ENCODE data around the gene PDE6H.

PDE6H gene

GRCh38 chr12:14972816-14973215, at the start of gene PDE6H:
Gene PDE6H (plus strand): TSS chr12:14973042. CDS start chr12:14978013, 4,971 bp downstream.
- DNase-seq, result no peak

DNA sequence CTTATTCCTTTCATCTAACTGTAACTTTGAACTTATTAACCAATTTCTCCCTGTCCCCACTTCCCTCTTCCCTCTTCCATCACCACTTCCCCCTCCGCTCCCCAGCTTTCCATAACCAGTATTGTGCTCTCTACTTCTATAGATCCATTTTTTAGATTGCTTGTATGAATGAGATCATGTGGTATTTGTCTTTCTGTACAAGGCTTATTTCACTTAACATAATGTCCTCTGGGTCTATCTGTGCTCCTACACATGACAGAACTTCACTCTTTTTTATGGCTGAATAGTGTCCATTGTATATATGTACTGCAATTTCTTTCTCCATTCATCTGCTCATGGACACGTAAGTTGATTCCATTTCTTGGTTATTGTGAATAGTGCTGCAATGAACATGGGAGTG, 48.9 kb upstream of the PDE6H start:
- DNase-seq, result no peak

GRCh38 chr12:14924541-14924940, 48.3 kb upstream of the PDE6H start:
- DNase-seq, result no peak

GRCh38 chr12:14927267-14927666, 45.6 kb upstream of the PDE6H start:
- no peak for DNase-seq

- DNase-seq, result no peak
Measured at GRCh38 chr12:14928931-14929330, 43.9 kb upstream of the PDE6H start.

GRCh38 chr12:14930299-14930698, 42.5 kb upstream of the PDE6H start:
- no peak for DNase-seq

DNA sequence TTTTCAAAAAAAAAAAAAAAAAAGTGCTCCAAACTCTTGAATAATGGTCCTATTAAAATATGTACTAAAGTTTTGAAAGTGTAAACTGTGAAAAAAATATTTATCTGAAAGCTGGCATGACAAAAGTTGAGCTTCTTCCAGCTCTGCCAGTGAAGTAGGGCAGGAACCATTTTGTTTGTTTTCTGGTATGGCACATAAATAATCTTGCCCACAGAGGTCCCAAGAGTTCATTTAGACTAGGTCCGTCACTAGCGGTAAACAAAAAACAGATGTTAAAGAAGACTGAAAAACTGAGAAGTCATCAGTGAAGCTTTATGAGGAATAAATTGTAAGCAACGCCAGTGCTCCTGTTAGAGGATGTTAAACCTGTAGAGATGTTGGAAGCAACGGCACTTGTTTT, 41.5 kb upstream of the PDE6H start:
- no peak for DNase-seq

GRCh38 chr12:14931791-14932560, 40.9 kb upstream of the PDE6H start:
- DNase-seq, result no peak

DNA sequence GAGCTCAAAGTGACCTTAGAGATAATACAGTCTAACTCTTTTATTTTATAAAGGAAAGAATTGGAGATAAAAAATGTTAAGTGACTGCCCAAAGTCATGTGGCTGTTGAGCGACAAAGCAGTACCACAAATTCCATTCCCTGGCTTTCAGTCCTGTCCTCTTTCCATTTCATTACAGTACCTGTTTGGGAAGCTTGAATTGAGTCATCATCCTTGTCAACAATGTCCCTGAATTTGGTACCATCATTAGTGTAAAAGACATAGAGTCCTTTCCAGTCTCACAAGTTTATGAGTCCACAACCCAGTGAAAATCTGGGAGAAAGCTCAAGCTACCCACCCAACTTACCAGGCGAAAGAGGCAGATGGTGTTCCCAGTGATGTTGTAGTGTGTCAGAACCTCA, 38.3 kb upstream of the PDE6H start:
- DNase-seq, result no peak

GRCh38 chr12:14935031-14935430, 37.8 kb upstream of the PDE6H start:
- no peak for DNase-seq

- no peak for DNase-seq
Measured at GRCh38 chr12:14936224-14936861, 36.5 kb upstream of the PDE6H start.

- no peak for DNase-seq
Measured at GRCh38 chr12:14937014-14937413, 35.8 kb upstream of the PDE6H start.

- DNase-seq, result peak; percentile 32
Measured at GRCh38 chr12:14937689-14938088, 35.2 kb upstream of the PDE6H start.

DNA sequence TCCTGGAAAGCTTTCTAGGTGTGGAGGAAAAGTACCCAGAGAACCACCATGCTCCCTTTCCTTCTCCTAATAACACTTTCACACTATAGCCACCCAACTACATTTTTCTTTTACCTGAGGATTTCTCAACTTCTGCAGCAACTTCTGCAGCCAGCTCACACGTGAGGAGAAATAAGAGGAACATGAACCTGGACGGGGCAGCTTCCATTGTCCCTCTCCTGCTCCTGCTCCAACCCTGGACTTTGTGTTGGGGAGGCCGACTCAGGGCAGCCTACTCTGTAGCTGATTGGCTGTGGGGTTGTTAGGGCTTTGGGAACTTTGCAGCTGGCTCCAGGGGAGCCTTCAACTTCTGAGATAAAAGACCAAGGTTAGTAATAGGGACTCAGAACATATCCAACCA, 34.5 kb upstream of the PDE6H start, which contains the start of gene ERP27:
TSS of gene ERP27 (minus strand) at position 237 of the 400 bp plus-strand sequence. CDS start at position 208, 29 bp downstream.
- no peak for DNase-seq

DNA sequence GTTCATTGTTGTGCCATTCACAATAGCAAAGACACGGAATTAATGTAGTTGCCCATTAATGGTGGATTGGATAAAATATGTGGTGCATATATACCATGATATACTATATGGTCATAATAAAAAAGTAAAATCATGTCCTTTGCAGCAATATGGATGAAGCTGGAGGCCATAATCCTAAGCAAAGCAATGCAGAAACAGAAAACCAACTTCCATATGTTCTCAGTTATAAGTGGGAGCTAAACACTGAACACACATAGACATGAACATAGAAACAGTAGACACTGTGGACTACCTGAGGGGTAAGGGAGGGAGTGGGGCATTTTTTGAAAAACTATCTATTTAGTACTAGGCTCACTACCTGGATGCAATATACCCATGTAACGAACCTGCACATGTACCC, 31.5 kb upstream of the PDE6H start:
- DNase-seq, result no peak

DNA sequence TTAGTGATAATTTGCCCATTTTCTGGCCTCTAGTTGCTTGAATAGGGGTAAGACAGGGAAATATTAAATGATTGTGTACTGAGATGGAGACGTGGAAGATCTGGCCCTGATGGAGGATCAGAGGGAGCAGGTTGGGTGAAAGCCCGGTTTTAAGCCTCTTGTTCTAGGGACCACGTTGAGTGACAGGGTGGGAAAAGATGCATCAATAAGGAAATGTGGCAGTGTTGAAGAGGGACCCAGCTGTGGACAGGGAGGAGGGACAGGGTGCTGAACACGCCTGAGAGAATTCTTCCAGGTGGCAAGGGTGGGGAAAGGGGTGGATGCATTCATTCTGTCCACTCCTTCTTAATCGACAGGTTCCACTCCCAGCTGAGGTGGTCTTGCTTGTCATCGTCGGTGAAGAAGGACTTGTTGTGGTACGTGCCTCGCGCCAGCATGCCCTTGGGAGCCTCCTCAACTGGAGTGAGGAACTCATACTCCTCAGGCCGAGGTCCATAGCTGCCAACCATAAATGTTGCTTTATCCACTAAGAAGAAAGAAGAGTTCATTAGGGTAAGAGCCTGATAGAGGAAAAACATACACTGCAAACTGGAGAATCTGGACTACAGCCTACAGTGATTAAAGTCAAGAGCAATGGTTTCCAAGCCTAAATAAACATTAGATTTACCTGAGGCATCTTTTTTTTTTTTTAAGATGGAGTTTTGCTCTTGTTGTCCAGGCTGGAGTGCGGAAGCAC, 30.5 kb upstream of the PDE6H start:
- no peak for DNase-seq

- DNase-seq, result no peak
Measured at GRCh38 chr12:14946162-14946561, 26.7 kb upstream of the PDE6H start.

DNA sequence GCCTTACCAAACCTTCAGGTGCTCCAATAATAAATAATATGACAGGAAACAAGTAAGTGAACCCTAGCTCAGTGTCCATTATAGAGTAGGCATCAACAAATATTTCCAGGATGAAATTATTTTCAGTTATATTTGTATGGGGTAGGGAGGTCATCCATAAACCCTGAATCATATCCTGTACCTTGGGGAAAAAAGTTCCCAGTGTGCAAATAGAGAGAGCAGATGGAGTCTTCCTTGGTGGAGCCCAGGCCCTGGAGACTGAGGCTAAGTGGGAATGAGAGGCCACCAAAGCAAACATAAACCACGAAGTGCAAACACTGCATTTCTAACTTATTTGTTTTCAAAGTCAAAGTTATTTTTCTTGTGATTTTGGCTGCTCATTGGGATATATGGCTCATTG, 26.0 kb upstream of the PDE6H start:
- DNase-seq, result no peak

DNA sequence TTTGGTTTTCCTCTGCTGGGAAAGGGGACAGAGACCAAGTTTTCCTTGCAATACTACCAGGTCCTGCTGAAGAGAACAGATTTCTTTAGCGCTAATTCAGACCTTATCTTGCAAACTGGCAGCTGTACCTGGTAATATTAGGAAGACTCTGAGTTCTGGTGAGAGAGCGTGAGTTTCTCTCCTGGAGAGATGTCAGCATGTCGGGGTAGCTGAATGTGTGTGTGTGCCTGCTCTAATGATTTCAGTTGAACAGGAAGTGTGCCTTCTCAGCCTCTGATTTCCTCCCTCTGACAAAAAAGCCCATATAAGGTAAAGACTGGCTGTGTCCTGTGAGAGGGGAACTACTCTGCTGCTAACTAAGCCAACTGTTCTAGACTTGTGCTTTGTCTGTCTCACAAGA, 24.2 kb upstream of the PDE6H start:
- DNase-seq, result peak; percentile 63

DNA sequence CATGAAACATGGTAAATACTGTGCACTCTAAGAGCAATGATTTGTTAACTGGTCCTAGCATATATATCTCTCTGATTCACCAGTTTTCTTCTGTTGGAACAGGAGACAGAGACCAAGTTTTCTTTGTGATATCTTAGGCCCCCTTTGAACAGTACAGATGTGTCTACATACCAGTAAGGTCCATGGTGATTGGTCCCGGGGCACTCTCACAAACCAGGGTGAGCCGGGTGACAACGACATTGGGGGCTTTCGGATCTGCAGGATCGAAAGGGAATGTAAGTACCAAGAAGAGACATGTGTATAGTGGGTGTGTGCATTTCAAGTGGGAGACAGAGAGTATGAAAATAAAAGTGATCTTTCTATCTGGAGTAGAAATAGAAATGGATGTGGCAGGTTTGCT, 23.2 kb upstream of the PDE6H start:
- no peak for DNase-seq

DNA sequence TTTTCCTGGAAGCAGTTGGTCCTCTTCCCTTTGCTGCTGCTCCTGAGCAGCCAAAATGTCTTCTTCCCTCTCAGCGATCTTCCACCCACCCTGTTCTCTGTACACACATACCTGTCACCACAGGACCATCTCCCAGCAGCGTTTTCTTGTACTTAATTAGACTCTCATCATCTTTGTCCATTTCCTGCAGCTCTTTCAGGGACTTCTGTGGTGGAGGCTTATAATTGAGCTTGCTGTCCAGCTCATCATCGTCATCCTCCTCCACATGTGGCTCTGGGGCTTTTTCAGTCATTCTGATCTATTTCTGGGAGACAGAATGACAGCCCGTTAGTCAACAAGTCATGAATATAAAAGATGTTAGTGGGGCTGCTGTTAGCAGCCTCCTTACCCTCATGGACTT, 22.4 kb upstream of the PDE6H start:
- no peak for DNase-seq

GRCh38 chr12:14950982-14951746, 21.7 kb upstream of the PDE6H start:
- DNase-seq, result no peak

DNA sequence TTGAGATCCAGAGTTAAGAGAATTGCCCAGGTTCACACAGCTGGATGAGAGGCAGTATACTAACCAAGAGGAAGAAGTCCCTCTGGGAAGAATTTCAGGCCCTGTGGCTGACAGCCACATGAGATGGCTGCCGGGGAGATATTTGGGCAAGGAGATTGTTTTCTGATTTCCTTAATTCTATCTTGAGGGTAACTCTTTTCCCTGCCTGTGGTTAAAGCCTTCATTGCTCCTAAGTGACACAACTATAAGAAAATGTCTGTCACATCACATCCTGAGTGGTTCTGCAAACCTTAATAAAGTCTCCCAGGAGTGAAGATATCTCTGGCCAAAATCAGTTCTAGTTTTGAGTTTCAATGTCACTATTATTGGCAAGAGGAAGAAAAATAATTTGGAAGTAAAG, 21.0 kb upstream of the PDE6H start:
- no peak for DNase-seq
